ENCODE measurements around the gene CD63. TPM values are rescaled to one million over a fixed set of nuclear protein-coding genes. Genes with fewer than 3 reads are reported as not detected.

Gene CD63
- total and polyA plus RNA-seq, 2 of the 4 experiments (the other 2 are of a cell fraction) = 995 to 1,398 TPM

DNA sequence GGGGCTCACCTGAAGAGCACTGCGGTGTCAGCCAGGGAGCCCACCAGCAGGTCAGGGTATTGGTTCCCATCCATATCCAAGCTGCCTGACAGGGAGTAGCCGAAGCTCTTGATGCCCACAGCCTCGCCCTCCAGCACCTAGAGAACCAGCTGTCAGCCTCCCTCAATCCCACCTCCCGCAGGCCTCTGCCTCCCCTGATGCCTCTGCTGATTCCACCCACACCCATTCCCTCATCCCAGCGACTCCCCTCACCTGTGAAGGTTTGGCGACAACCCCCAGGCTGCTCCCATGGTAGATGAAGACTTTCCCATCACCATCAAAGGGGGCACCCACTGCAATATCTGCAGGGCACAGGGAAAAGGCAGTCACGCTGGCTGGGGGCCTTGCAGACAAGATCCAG, 31.1 kb downstream of the CD63 start:
- no peak overlapping the region for H2AFZ ChIP-seq (replicated peaks; ENCODE audit: low read length, poor library complexity)
- in situ Hi-C loops (cut with MboI; ENCODE audit: low sequenced_read_pairs) (no loop called here), dilution Hi-C loops (cut with HindIII; ENCODE audit: low sequenced_read_pairs, unreplicated experiment) (no loop called here), intact Hi-C loops (cut with micrococcal nuclease) (no loop called here)
- H3K56ac ChIP-seq (ENCODE audit: extremely low read depth, insufficient read depth, low read length) = no peak overlapping the region
- peaks cover 2% of the 10 kb centered on the region; the same call in 1 of the 2 replicates for H3K4me1 ChIP-seq (ENCODE audit: control insufficient read depth, insufficient read depth, low read length)
- H3K18ac ChIP-seq (ENCODE audit: low read depth, low read length) = no peak overlapping the region
- H4K20me1 ChIP-seq (ENCODE audit: insufficient read depth, low read length) = no peaks in the 10 kb centered on the region
- ATAC-seq (ENCODE audit: low read depth) (no peak), DNase-seq (no peak)
- no peaks in the 10 kb centered on the region for H3K9me1 ChIP-seq (ENCODE audit: insufficient read depth, low read length)
- no peak overlapping the region for H2BK20ac ChIP-seq (ENCODE audit: low read depth, low read length)
- H3K4me3 ChIP-seq (ENCODE audit: insufficient read depth, low read depth, low read length) = no peak overlapping the region
- H2BK15ac ChIP-seq (ENCODE audit: low read depth, low read length) = no peak overlapping the region
- ChIA-PET CTCF (interaction anchor here (1.6 kb wide), 1 partner anchor 8 kb away, joined by 3 read pairs; no protein-coding TSS in a partner anchor), POLR2A (ENCODE audit: unreplicated experiment) (no interaction called here)
- no peaks in the 10 kb centered on the region for H3K9me3 ChIP-seq (ENCODE audit: control insufficient read depth, insufficient read depth, low read length)
- H2AK9ac ChIP-seq (replicated peaks; ENCODE audit: low read depth, low read length, poor library complexity) = no peak overlapping the region
- H3K79me1 ChIP-seq (ENCODE audit: low read depth in 1 of 2, low read length in 2 of 2) = no peaks in the 10 kb centered on the region
- H3K9ac ChIP-seq (ENCODE audit: low read depth, low read length) = no peak overlapping the region
- WGBS, 2 experiments (ENCODE audit: extremely low coverage in 2 of 2, insufficient read length in 1 of 2) = no CpG with 5 or more reads among the region's 7 CpGs
- no peak overlapping the region for H2BK5ac ChIP-seq (ENCODE audit: low read depth, low read length, poor library complexity, severe bottlenecking)
- H3K4ac ChIP-seq (ENCODE audit: low read depth, low read length) = no peak overlapping the region
- no peaks in the 10 kb centered on the region for H3K36me3 ChIP-seq (ENCODE audit: control insufficient read depth, insufficient read depth, low read length)
- no peak overlapping the region for H4K5ac ChIP-seq (ENCODE audit: low read depth, low read length)
- H2BK120ac ChIP-seq (ENCODE audit: low read depth, low read length) = no peak overlapping the region
- BruUV-seq (replicated peaks) = no TSS peak
- H3K23ac ChIP-seq (ENCODE audit: low read depth, low read length) = no peak overlapping the region
- no peak overlapping the region for H3K4me2 ChIP-seq (ENCODE audit: low read depth, low read length)
- H3K27me3 ChIP-seq (ENCODE audit: control insufficient read depth, insufficient read depth, low read length) = peaks cover 22% of the 10 kb centered on the region
- no peak overlapping the region for H3K14ac ChIP-seq (replicated peaks; ENCODE audit: low read depth, low read length)
- TF ChIP-seq RCOR1 (IDR thresholded peaks at IDR 0.05; ENCODE audit: insufficient replicate concordance, low read length) = no peak
- TF ChIP-seq, protein P1, sequence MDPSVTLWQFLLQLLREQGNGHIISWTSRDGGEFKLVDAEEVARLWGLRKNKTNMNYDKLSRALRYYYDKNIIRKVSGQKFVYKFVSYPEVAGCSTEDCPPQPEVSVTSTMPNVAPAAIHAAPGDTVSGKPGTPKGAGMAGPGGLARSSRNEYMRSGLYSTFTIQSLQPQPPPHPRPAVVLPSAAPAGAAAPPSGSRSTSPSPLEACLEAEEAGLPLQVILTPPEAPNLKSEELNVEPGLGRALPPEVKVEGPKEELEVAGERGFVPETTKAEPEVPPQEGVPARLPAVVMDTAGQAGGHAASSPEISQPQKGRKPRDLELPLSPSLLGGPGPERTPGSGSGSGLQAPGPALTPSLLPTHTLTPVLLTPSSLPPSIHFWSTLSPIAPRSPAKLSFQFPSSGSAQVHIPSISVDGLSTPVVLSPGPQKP (IDR thresholded peaks at IDR 0.05; ENCODE audit: borderline replicate concordance, low read depth, low read length) = no peak
- H4K8ac ChIP-seq (ENCODE audit: low read depth in 2 of 2, low read length in 2 of 2) = no peak overlapping the region
- H3K27ac ChIP-seq (ENCODE audit: insufficient read depth, low read length) = no peak overlapping the region
- H4K91ac ChIP-seq (ENCODE audit: insufficient read depth, low read depth, low read length) = no peak overlapping the region
- no peak overlapping the region for H2AK5ac ChIP-seq (ENCODE audit: low read depth, low read length)
